ENCODE measurements around the gene NT5M. TPM values are rescaled to one million over a fixed set of nuclear protein-coding genes. Genes with fewer than 3 reads are reported as not detected.

The NT5M gene
- total RNA-seq, 1 donor from 2014 or later, result 4.0 TPM

DNA sequence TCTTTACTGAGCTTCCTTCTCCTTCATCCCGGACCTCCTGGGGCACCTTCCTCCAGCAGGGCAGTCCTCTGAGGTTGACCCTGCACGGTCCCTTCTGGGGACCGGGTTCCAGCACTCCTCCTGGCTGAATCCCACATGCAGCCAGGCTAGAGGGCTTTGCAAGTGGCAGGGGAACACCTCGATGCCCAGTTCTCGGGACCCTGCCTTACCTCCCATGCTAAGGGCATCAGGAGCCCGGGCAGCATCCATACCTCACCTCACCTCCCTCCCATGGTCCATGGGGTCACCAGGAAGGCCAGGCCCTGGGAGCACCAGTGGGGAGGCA lies 81.1 kb downstream of the NT5M start:
- peak overlapping the region; percentile 66 for H3K27ac Mint-ChIP-seq (ENCODE audit: unreplicated experiment)
- H3K4me1 Mint-ChIP-seq (ENCODE audit: low read depth), result no peaks in the 10 kb centered on the region
- no peak overlapping the region for H3K4me3 Mint-ChIP-seq (ENCODE audit: unreplicated experiment)
- no peaks in the 10 kb centered on the region for H3K36me3 Mint-ChIP-seq (ENCODE audit: low read depth)
- TF ChIP-seq, protein P1, sequence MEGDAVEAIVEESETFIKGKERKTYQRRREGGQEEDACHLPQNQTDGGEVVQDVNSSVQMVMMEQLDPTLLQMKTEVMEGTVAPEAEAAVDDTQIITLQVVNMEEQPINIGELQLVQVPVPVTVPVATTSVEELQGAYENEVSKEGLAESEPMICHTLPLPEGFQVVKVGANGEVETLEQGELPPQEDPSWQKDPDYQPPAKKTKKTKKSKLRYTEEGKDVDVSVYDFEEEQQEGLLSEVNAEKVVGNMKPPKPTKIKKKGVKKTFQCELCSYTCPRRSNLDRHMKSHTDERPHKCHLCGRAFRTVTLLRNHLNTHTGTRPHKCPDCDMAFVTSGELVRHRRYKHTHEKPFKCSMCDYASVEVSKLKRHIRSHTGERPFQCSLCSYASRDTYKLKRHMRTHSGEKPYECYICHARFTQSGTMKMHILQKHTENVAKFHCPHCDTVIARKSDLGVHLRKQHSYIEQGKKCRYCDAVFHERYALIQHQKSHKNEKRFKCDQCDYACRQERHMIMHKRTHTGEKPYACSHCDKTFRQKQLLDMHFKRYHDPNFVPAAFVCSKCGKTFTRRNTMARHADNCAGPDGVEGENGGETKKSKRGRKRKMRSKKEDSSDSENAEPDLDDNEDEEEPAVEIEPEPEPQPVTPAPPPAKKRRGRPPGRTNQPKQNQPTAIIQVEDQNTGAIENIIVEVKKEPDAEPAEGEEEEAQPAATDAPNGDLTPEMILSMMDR (IDR thresholded peaks at IDR 0.05), result no peak
- no peaks in the 10 kb centered on the region for H3K9me3 Mint-ChIP-seq (ENCODE audit: low read depth)
- peaks cover 26% of the 10 kb centered on the region for H3K27me3 Mint-ChIP-seq (ENCODE audit: low read depth)
- DNase-seq (ENCODE audit: low spot score), result no peak

DNA sequence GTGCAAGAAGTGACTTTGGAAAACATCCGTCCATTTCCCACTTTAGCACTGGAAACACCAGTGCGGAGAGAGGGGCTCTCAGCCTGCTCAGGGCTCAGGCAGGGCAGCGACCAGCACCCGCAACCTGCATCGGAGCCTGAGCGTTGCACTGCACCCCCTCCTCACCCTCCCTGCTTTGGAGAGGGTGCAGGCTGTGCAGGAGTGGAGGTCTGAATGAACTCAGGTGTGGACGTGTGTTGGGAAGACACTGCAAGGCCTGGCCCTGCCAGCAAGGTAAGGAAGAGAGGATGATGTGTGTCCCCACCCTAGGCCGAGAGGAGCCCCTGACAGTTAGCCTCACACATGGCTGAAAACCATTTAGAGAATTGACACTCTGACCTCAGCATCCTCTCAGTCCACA lies 81.8 kb downstream of the NT5M start:
- TF ChIP-seq, protein P1 (IDR thresholded peaks at IDR 0.05), result no peak
- no peaks in the 10 kb centered on the region for H3K36me3 Mint-ChIP-seq (ENCODE audit: low read depth)
- H3K27ac Mint-ChIP-seq (ENCODE audit: unreplicated experiment), result no peak overlapping the region
- DNase-seq (ENCODE audit: low spot score), result no peak
- H3K4me3 Mint-ChIP-seq (ENCODE audit: unreplicated experiment), result no peak overlapping the region
- no peaks in the 10 kb centered on the region for H3K9me3 Mint-ChIP-seq (ENCODE audit: low read depth)
- H3K4me1 Mint-ChIP-seq (ENCODE audit: low read depth), result no peaks in the 10 kb centered on the region
- H3K27me3 Mint-ChIP-seq (ENCODE audit: low read depth), result peaks cover 24% of the 10 kb centered on the region

DNA sequence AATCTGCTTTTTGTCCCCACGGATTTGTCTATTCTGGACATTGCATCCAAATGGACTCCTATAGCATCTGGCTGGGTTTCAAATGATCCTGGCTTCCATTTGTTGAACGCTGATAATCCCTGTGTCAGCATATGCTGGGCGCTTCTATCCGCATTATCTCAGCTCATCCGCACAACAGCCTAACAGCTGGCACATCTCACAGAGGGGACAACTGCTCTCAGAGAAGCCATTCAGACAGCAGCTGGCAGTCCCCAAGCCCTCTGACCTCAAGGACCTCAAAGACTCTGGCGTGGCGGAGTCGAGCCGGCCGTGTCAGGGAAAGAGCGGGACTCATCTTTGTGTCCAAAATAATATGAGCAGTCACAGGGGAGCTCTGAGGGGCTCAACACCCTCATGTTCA lies 82.3 kb downstream of the NT5M start:
- TF ChIP-seq, protein P1 (IDR thresholded peaks at IDR 0.05), result no peak
- Mint-ChIP-seq H3K4me1 (ENCODE audit: low read depth) (no peaks in the 10 kb centered on the region), H3K4me3 (ENCODE audit: unreplicated experiment) (no peak overlapping the region), H3K9me3 (ENCODE audit: low read depth) (no peaks in the 10 kb centered on the region), H3K27me3 (ENCODE audit: low read depth) (peaks cover 21% of the 10 kb centered on the region), H3K27ac (ENCODE audit: unreplicated experiment) (no peak overlapping the region), H3K36me3 (ENCODE audit: low read depth) (no peaks in the 10 kb centered on the region)
- no peak for DNase-seq (ENCODE audit: low spot score)

DNA sequence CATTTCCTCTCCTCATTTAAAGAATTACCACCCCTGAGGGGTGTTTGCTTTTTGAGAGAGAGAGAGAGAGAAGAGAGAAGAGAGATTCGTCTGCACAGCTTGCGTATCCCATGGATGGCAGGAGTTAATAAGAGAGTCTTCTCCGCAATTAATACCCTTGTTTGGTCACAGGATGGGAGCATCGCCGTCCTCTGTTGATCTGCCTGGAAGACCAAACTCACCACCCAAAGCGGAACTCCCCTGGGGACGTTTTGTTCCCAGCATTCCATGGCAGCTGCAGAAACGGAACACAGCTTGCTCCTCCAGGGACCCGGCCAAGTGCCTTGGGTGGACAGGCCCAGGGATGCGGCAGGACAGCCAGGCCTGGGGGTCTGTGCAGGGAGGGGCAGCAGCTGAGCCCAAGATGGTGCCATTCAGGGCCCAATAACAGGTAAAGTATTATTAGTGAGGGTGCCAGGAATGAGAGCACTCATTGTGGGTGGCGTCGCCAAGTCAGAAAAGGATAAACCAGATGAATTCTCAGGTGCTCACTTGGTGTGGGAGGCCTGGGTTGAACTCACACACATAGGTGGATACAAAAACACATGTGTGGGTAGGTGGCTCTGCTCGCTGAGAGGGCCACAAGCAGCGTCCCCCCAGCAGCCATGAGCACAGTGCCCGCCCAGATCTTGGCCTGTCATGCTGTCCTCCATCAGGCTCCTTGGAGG lies 83.1 kb downstream of the NT5M start:
- H3K4me3 Mint-ChIP-seq (ENCODE audit: unreplicated experiment), result no peak overlapping the region
- TF ChIP-seq, protein P1 (IDR thresholded peaks at IDR 0.05), result no peak
- no peak overlapping the region for H3K27ac Mint-ChIP-seq (ENCODE audit: unreplicated experiment)
- H3K36me3 Mint-ChIP-seq (ENCODE audit: low read depth), result no peaks in the 10 kb centered on the region
- peaks cover 16% of the 10 kb centered on the region for H3K27me3 Mint-ChIP-seq (ENCODE audit: low read depth)
- no peak for DNase-seq (ENCODE audit: low spot score)
- no peaks in the 10 kb centered on the region for H3K4me1 Mint-ChIP-seq (ENCODE audit: low read depth)
- no peaks in the 10 kb centered on the region for H3K9me3 Mint-ChIP-seq (ENCODE audit: low read depth)

DNA sequence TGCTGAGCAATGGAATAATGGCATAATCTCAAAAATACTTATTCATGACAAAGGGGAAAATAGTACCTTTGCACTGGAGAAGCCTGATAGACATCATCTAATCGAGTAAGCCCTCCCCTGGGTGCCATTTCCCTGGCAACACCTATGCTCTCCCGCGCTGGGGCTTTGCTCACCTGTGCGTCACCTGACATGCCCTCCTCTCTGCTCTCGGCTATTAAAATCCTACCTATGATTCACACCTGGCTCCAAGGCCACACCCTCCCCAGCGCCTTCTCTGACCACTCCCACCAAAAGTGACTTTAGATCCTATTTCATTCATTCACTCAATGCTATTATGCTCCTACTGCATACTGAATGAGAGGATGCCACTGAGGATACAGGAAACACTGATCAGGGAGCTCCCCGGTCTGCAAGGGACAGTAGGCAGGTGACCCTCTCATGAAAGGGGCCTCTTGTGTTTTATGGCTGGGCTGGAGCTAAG lies 83.9 kb downstream of the NT5M start:
- no peaks in the 10 kb centered on the region for H3K9me3 Mint-ChIP-seq (ENCODE audit: low read depth)
- no peaks in the 10 kb centered on the region for H3K36me3 Mint-ChIP-seq (ENCODE audit: low read depth)
- no peak overlapping the region for H3K4me3 Mint-ChIP-seq (ENCODE audit: unreplicated experiment)
- H3K27me3 Mint-ChIP-seq (ENCODE audit: low read depth), result peaks cover 9% of the 10 kb centered on the region
- TF ChIP-seq, protein P1 (IDR thresholded peaks at IDR 0.05), result no peak
- DNase-seq (ENCODE audit: low spot score), result no peak
- H3K4me1 Mint-ChIP-seq (ENCODE audit: low read depth), result no peaks in the 10 kb centered on the region
- H3K27ac Mint-ChIP-seq (ENCODE audit: unreplicated experiment), result no peak overlapping the region
